ENCODE measurements around the gene PALLD. TPM values are rescaled to one million over a fixed set of nuclear protein-coding genes. Genes with fewer than 3 reads are reported as not detected.

The PALLD gene
- total RNA-seq, 1 donor from 2014 or later, result 85.7 TPM

DNA sequence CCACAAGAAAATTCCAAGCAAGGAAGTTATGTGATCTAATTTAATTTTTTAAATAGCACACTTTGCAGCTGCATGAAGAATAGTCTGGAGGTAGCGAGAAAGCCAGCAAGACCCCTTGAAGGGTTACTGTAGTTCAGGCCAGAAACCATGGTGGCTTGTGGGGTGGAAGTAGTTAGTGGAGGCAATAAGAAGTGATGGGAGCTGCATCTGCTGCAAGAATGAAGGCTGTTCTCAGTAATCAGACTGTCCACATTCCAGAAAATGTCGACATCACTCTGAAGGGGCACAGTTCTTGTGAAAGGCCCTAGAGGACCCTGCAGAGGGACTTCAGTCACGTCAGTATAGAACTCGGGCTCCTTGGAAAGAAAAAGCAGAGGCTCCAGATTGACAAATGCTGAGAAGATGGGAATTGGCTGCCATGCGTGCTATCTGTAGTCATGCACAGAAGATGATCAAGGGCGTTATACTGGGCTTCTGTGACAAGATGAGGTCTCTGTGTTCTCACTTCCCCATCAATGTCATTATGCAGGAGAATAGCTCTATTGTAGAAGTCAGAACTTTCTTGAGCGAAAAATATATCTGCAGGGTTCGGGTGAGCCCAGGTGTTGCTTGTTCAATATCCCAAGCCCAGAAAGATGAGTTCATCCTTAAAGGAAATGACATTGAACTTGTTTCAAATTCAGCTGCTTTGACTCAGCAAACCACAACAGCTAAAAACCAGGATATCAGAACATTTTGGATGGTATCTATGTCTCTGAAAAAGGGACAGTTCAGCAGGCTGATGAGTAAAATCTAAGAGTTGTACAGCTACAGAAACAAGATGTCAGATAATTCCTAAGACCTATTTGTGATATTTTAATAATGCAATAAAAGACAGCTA is 259.0 kb downstream of the PALLD start:
- Mint-ChIP-seq H3K27ac (no peak overlapping the region), H3K4me1 (no peaks in the 10 kb centered on the region), H3K4me3 (no peak overlapping the region), H3K36me3 (peaks cover 28% of the 10 kb centered on the region), H3K27me3 (ENCODE audit: insufficient read depth, low read depth) (no peaks in the 10 kb centered on the region), H3K9me3 (peaks cover 8% of the 10 kb centered on the region)
- no peaks in the 10 kb centered on the region for H3F3A ChIP-seq (ENCODE audit: low read depth)
- H3K4me1 ChIP-seq, result no peaks in the 10 kb centered on the region
- H3K27me3 ChIP-seq, result no peaks in the 10 kb centered on the region
- no peaks in the 10 kb centered on the region for H3K9me3 ChIP-seq (ENCODE audit: low read depth)
- no peak overlapping the region for H3K4me3 ChIP-seq
- no peak for DNase-seq (ENCODE audit: low spot score)
- peaks cover 3% of the 10 kb centered on the region for H3K36me3 ChIP-seq
- TF ChIP-seq CTCF (IDR thresholded peaks at IDR 0.05) (no peak), EZH2 (IDR thresholded peaks at IDR 0.05) (no peak), EZH2phosphoT487 (IDR thresholded peaks at IDR 0.05) (no peak)
- no peaks in the 10 kb centered on the region for H3K79me2 ChIP-seq (ENCODE audit: low read depth)
- H3K9ac ChIP-seq, result no peak overlapping the region
- H3K4me2 ChIP-seq, result no peak overlapping the region
- H4K20me1 ChIP-seq (ENCODE audit: low read depth), result no peaks in the 10 kb centered on the region
- H2AFZ ChIP-seq (replicated peaks), result no peak overlapping the region
- H3K27ac ChIP-seq, result no peak overlapping the region

GRCh38 chr4:168757500-168757899 is 260.6 kb downstream of the PALLD start:
- Mint-ChIP-seq H3K36me3 (peaks cover 28% of the 10 kb centered on the region), H3K27me3 (ENCODE audit: insufficient read depth, low read depth) (no peaks in the 10 kb centered on the region), H3K27ac (no peak overlapping the region), H3K4me3 (no peak overlapping the region), H3K4me1 (no peaks in the 10 kb centered on the region), H3K9me3 (peaks cover 8% of the 10 kb centered on the region)
- Histone ChIP-seq H3K4me1 (no peaks in the 10 kb centered on the region), H3K36me3 (peaks cover 3% of the 10 kb centered on the region), H3K4me2 (no peak overlapping the region), H3K4me3 (no peak overlapping the region), H3K9ac (no peak overlapping the region), H3K9me3 (ENCODE audit: low read depth) (no peaks in the 10 kb centered on the region), H2AFZ (replicated peaks) (no peak overlapping the region), H3K27me3 (no peaks in the 10 kb centered on the region), H3K79me2 (ENCODE audit: low read depth) (no peaks in the 10 kb centered on the region), H4K20me1 (ENCODE audit: low read depth) (no peaks in the 10 kb centered on the region), H3F3A (ENCODE audit: low read depth) (no peaks in the 10 kb centered on the region), H3K27ac (no peak overlapping the region)
- TF ChIP-seq EZH2phosphoT487 (IDR thresholded peaks at IDR 0.05), result no peak
- no peak for TF ChIP-seq EZH2 (IDR thresholded peaks at IDR 0.05)
- no peak for TF ChIP-seq CTCF (IDR thresholded peaks at IDR 0.05)
- DNase-seq (ENCODE audit: low spot score), result no peak

DNA sequence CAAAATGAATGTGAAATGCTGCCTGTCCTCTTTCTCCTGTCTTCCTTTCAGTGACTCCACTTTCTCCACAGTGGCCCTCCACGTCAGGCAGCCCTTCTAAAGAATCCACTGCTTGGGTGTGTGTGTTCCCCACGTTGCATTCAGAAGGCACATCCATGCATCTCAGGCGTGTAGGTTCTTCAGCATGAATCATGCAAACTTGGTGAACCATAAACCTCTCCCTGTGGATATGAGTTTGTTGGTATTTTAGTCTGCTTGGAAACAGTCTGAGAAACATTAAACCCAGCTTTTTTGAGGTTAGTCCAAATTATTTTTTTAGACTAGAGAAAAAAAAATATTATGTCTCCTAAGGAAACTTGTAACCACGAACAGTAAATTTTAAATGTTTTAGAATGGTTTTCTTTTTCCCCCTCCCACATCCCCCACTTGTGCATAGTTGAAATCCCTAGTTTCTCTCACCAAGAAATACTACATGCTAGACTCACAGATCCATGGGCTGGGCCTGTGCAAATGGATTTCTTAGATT is 261.6 kb downstream of the PALLD start:
- TF ChIP-seq EZH2 (IDR thresholded peaks at IDR 0.05) (no peak), CTCF (IDR thresholded peaks at IDR 0.05) (no peak), EZH2phosphoT487 (IDR thresholded peaks at IDR 0.05) (no peak)
- Histone ChIP-seq H3F3A (ENCODE audit: low read depth) (no peaks in the 10 kb centered on the region), H3K9ac (no peak overlapping the region), H3K36me3 (peaks cover 3% of the 10 kb centered on the region), H3K27me3 (no peaks in the 10 kb centered on the region), H3K79me2 (ENCODE audit: low read depth) (no peaks in the 10 kb centered on the region), H3K4me2 (no peak overlapping the region), H4K20me1 (ENCODE audit: low read depth) (no peaks in the 10 kb centered on the region), H3K9me3 (ENCODE audit: low read depth) (no peaks in the 10 kb centered on the region), H3K4me3 (no peak overlapping the region), H3K27ac (no peak overlapping the region), H2AFZ (replicated peaks) (no peak overlapping the region), H3K4me1 (no peaks in the 10 kb centered on the region)
- peaks cover 8% of the 10 kb centered on the region for H3K9me3 Mint-ChIP-seq
- no peak overlapping the region for H3K4me3 Mint-ChIP-seq
- peaks cover 33% of the 10 kb centered on the region for H3K36me3 Mint-ChIP-seq
- H3K27me3 Mint-ChIP-seq (ENCODE audit: insufficient read depth, low read depth), result no peaks in the 10 kb centered on the region
- H3K4me1 Mint-ChIP-seq, result no peaks in the 10 kb centered on the region
- no peak for DNase-seq (ENCODE audit: low spot score)
- no peak overlapping the region for H3K27ac Mint-ChIP-seq
